Parathyroid adenoma (tissue), 2 donors: ENCODE results near the gene IL6ST.

ENCODE experiments used
- H2AFZ ChIP-seq: fragments of 300-600 bp; sonication (generic); one replicate; pipeline ENCODE4 v1.7.0; 2017; ENCODE audit warnings: antibody characterized with exemption, mild to moderate bottlenecking
- H3K27ac ChIP-seq: fragments of 300-600 bp; sonication (generic); one replicate; pipeline ENCODE4 v1.7.0; 2017
- H3K27me3 ChIP-seq: fragments of 300-600 bp; sonication (generic); one replicate; pipeline ENCODE4 v1.7.0; 2017; ENCODE audit warnings: low read length; ENCODE audit not compliant: control insufficient read depth, insufficient read depth
- H3K36me3 ChIP-seq: fragments of 300-600 bp; sonication (generic); one replicate; pipeline ENCODE4 v1.7.0; 2017; ENCODE audit warnings: low read length; ENCODE audit not compliant: control insufficient read depth, insufficient read depth
- H3K4me1 ChIP-seq: fragments of 300-600 bp; sonication (generic); one replicate; pipeline ENCODE4 v1.7.0; 2017; ENCODE audit warnings: control low read depth
- H3K4me2 ChIP-seq: fragments of 300-600 bp; sonication (generic); one replicate; pipeline ENCODE4 v1.7.0; 2017; ENCODE audit warnings: low read length
- H3K4me3 ChIP-seq: fragments of 300-600 bp; sonication (generic); one replicate; pipeline ENCODE4 v1.7.0; 2017; ENCODE audit warnings: low read depth, low read length
- H3K79me2 ChIP-seq: fragments of 300-600 bp; sonication (generic); one replicate; pipeline ENCODE4 v1.7.0; 2017; ENCODE audit warnings: control low read depth
- H3K9ac ChIP-seq: fragments of 300-600 bp; sonication (generic); one replicate; pipeline ENCODE4 v1.7.0; 2017; ENCODE audit warnings: mild to moderate bottlenecking
- H3K9me3 ChIP-seq: fragments of 300-600 bp; sonication (generic); one replicate; pipeline ENCODE4 v1.7.0; 2017; ENCODE audit warnings: low read length; ENCODE audit not compliant: control insufficient read depth
- TF ChIP-seq, protein P1 (sequence below): fragments of 300-600 bp; sonication (generic); IDR thresholded peaks from one replicate; pipeline ENCODE4 v1.7.0; 2017; ENCODE audit warnings: antibody characterized with exemption, mild to moderate bottlenecking
- donor health status: primary hyperparathyroidism.

The IL6ST gene

GRCh38 chr5:55914971-55915370 lies 79.8 kb downstream of the IL6ST start:
- H3K36me3 ChIP-seq: no peaks in the 10 kb centered on the region
- H3K4me1 ChIP-seq: no peaks in the 10 kb centered on the region
- no peaks in the 10 kb centered on the region for H3K27me3 ChIP-seq
- H2AFZ ChIP-seq: no peak overlapping the region
- no peak overlapping the region for H3K4me2 ChIP-seq
- TF ChIP-seq, protein P1, sequence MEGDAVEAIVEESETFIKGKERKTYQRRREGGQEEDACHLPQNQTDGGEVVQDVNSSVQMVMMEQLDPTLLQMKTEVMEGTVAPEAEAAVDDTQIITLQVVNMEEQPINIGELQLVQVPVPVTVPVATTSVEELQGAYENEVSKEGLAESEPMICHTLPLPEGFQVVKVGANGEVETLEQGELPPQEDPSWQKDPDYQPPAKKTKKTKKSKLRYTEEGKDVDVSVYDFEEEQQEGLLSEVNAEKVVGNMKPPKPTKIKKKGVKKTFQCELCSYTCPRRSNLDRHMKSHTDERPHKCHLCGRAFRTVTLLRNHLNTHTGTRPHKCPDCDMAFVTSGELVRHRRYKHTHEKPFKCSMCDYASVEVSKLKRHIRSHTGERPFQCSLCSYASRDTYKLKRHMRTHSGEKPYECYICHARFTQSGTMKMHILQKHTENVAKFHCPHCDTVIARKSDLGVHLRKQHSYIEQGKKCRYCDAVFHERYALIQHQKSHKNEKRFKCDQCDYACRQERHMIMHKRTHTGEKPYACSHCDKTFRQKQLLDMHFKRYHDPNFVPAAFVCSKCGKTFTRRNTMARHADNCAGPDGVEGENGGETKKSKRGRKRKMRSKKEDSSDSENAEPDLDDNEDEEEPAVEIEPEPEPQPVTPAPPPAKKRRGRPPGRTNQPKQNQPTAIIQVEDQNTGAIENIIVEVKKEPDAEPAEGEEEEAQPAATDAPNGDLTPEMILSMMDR: no peak
- no peak overlapping the region for H3K4me3 ChIP-seq
- no peak overlapping the region for H3K27ac ChIP-seq
- H3K79me2 ChIP-seq: no peaks in the 10 kb centered on the region
- H3K9me3 ChIP-seq: no peaks in the 10 kb centered on the region
- H3K9ac ChIP-seq: no peak overlapping the region

GRCh38 chr5:55913466-55914413 lies 81.0 kb downstream of the IL6ST start:
- H3K9me3 ChIP-seq: no peaks in the 10 kb centered on the region
- H3K4me2 ChIP-seq: no peak overlapping the region
- H3K9ac ChIP-seq: no peak overlapping the region
- no peaks in the 10 kb centered on the region for H3K27me3 ChIP-seq
- H2AFZ ChIP-seq: no peak overlapping the region
- H3K27ac ChIP-seq: no peak overlapping the region
- H3K4me3 ChIP-seq: no peak overlapping the region
- H3K4me1 ChIP-seq: no peaks in the 10 kb centered on the region
- no peaks in the 10 kb centered on the region for H3K36me3 ChIP-seq
- TF ChIP-seq, protein P1: no peak
- H3K79me2 ChIP-seq: no peaks in the 10 kb centered on the region

DNA sequence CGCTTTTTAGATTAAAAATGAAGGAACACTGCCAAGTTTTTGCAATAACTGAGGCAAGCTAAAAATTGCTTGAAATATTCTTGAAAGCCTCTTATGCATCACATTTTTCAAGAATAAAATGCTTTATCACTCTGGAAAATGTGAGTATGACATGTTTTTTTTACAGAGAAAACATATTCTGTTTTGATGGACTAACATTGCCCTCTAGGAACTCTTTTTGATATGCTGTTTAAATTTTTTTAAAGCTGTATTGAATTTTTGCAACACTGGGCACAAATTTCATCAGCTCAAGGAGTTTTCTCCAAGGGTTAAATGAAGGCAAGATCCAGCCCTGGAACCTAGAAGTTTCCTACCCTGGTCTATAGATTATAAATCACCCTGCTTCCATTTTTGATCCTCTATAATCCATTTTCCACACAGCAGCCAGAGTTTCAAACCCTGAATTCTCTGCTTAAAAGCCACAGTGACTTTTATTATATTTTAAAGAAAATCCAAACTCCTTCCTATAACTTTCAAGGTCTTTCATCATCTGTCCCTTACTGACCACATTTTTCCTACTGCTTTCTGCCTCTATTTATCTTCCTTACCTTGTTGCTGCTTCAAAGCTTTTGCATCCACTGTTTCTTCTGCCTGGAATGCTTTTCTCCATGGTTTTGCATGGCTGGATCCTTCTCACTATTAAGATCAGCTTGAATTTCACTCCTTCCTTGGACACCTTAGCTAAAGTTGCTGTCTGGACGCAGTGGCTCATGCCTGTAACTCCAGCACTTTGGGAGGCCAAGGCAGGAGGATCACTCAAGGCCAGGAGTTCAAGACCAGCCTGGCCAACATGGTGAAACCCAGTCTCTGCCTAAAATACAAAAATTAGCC lies 82.7 kb downstream of the IL6ST start:
- no peaks in the 10 kb centered on the region for H3K9me3 ChIP-seq
- H3K27ac ChIP-seq: no peak overlapping the region
- no peaks in the 10 kb centered on the region for H3K27me3 ChIP-seq
- no peak overlapping the region for H3K4me3 ChIP-seq
- H3K9ac ChIP-seq: no peak overlapping the region
- H3K4me1 ChIP-seq: no peaks in the 10 kb centered on the region
- TF ChIP-seq, protein P1: no peak
- no peak overlapping the region for H3K4me2 ChIP-seq
- no peak overlapping the region for H2AFZ ChIP-seq
- no peaks in the 10 kb centered on the region for H3K79me2 ChIP-seq
- H3K36me3 ChIP-seq: no peaks in the 10 kb centered on the region

- no peaks in the 10 kb centered on the region for H3K4me1 ChIP-seq
- H3K79me2 ChIP-seq: no peaks in the 10 kb centered on the region
- no peak overlapping the region for H2AFZ ChIP-seq
- no peak overlapping the region for H3K4me2 ChIP-seq
- TF ChIP-seq, protein P1: no peak
- no peak overlapping the region for H3K4me3 ChIP-seq
- no peaks in the 10 kb centered on the region for H3K36me3 ChIP-seq
- no peak overlapping the region for H3K9ac ChIP-seq
- no peak overlapping the region for H3K27ac ChIP-seq
- no peaks in the 10 kb centered on the region for H3K9me3 ChIP-seq
- no peaks in the 10 kb centered on the region for H3K27me3 ChIP-seq
These were observed 86.0 kb downstream of the IL6ST start for GRCh38 chr5:55908804-55909203.
